ENCODE data around the gene PHF2. TPM values are rescaled to one million over a fixed set of nuclear protein-coding genes. Genes with fewer than 3 reads are reported as not detected.

Gene PHF2
- total RNA-seq, 1 donor from 2014 or later: 12.1 TPM

GRCh38 chr9:93633492-93634221, 57.3 kb downstream of the PHF2 start:
- peaks cover 26% of the 10 kb centered on the region for H3K36me3 Mint-ChIP-seq (ENCODE audit: low read depth, unreplicated experiment)
- FAIRE-seq: no peak

GRCh38 chr9:93634311-93635185, 58.2 kb downstream of the PHF2 start:
- Histone ChIP-seq H3K9ac (ENCODE audit: low read length) (no peak overlapping the region), H3K79me2 (ENCODE audit: insufficient read depth, low read length) (peaks cover 1% of the 10 kb centered on the region), H3K4me2 (ENCODE audit: low read length) (no peak overlapping the region), H3K27me3 (ENCODE audit: insufficient read depth, low read length) (no peaks in the 10 kb centered on the region), H3K36me3 (ENCODE audit: insufficient read depth, low read length) (peaks cover 3% of the 10 kb centered on the region), H3K27ac (ENCODE audit: low read depth, low read length) (no peak overlapping the region), H2AFZ (ENCODE audit: low read depth, low read length) (no peak overlapping the region), H3K9me3 (ENCODE audit: insufficient read depth, low read depth, low read length) (peaks cover 3% of the 10 kb centered on the region), H3K4me1 (ENCODE audit: insufficient read depth, low read length) (no peaks in the 10 kb centered on the region), H3K4me3 (ENCODE audit: insufficient read depth, low read depth, low read length) (no peak overlapping the region), H4K20me1 (ENCODE audit: insufficient read depth, low read length) (peaks cover 16% of the 10 kb centered on the region)
- H3K36me3 Mint-ChIP-seq (ENCODE audit: low read depth, unreplicated experiment): peaks cover 26% of the 10 kb centered on the region
- no peak overlapping the region for H3K27ac Mint-ChIP-seq (ENCODE audit: unreplicated experiment)
- peaks cover 10% of the 10 kb centered on the region for H3K9me3 Mint-ChIP-seq (ENCODE audit: unreplicated experiment)
- no peak for FAIRE-seq
- H3K27me3 Mint-ChIP-seq (ENCODE audit: low read depth, unreplicated experiment): no peaks in the 10 kb centered on the region
- no peak for TF ChIP-seq EZH2 (IDR thresholded peaks at IDR 0.05; ENCODE audit: insufficient read depth, low read length)
- no peak for TF ChIP-seq CTCF (IDR thresholded peaks at IDR 0.05; ENCODE audit: insufficient read depth, low read depth, low read length)
- H3K4me3 Mint-ChIP-seq (ENCODE audit: unreplicated experiment): no peak overlapping the region
- no peaks in the 10 kb centered on the region for H3K4me1 Mint-ChIP-seq (ENCODE audit: low read depth, unreplicated experiment)
- no peak for DNase-seq (ENCODE audit: low read depth)

More at GRCh38 chr9:93633492-93634221, 57.3 kb downstream of the PHF2 start:
- peaks cover 8% of the 10 kb centered on the region for H3K79me2 ChIP-seq (ENCODE audit: insufficient read depth, low read length)
- DNase-seq (ENCODE audit: low read depth): no peak
- H2AFZ ChIP-seq (ENCODE audit: low read depth, low read length): no peak overlapping the region
- Mint-ChIP-seq H3K27ac (ENCODE audit: unreplicated experiment) (no peak overlapping the region), H3K27me3 (ENCODE audit: low read depth, unreplicated experiment) (no peaks in the 10 kb centered on the region), H3K4me1 (ENCODE audit: low read depth, unreplicated experiment) (no peaks in the 10 kb centered on the region), H3K9me3 (ENCODE audit: unreplicated experiment) (peaks cover 11% of the 10 kb centered on the region), H3K4me3 (ENCODE audit: unreplicated experiment) (no peak overlapping the region)
- TF ChIP-seq CTCF (IDR thresholded peaks at IDR 0.05; ENCODE audit: insufficient read depth, low read depth, low read length): no peak
- TF ChIP-seq EZH2 (IDR thresholded peaks at IDR 0.05; ENCODE audit: insufficient read depth, low read length): no peak
- peaks cover 3% of the 10 kb centered on the region for H3K36me3 ChIP-seq (ENCODE audit: insufficient read depth, low read length)
- no peaks in the 10 kb centered on the region for H3K27me3 ChIP-seq (ENCODE audit: insufficient read depth, low read length)
- H4K20me1 ChIP-seq (ENCODE audit: insufficient read depth, low read length): peaks cover 22% of the 10 kb centered on the region
- H3K4me1 ChIP-seq (ENCODE audit: insufficient read depth, low read length): no peaks in the 10 kb centered on the region
- no peak overlapping the region for H3K4me3 ChIP-seq (ENCODE audit: insufficient read depth, low read depth, low read length)
- H3K27ac ChIP-seq (ENCODE audit: low read depth, low read length): no peak overlapping the region
- peaks cover 3% of the 10 kb centered on the region for H3K9me3 ChIP-seq (ENCODE audit: insufficient read depth, low read depth, low read length)
- H3K4me2 ChIP-seq (ENCODE audit: low read length): no peak overlapping the region
- H3K9ac ChIP-seq (ENCODE audit: low read length): no peak overlapping the region
